H9 (cell line): ENCODE data around the gene YPEL3. TPM values are rescaled to one million over a fixed set of nuclear protein-coding genes. Genes with fewer than 3 reads are reported as not detected.

ENCODE experiments used
- DNase-seq: peaks from one replicate; pipeline ENCODE4 v3.0.0-alpha.2; 2017
- H2AFZ ChIP-seq: one replicate; pipeline ENCODE4 v1.6.1; 2013; ENCODE audit warnings: mild to moderate bottlenecking, low read length, control low read depth, moderate library complexity
- H2AK5ac ChIP-seq: 2 replicates; pipeline ENCODE4 v1.6.1; 2013; ENCODE audit warnings: low read length, control low read depth, mixed read lengths; ENCODE audit not compliant: insufficient read length
- H2BK120ac ChIP-seq: one replicate; pipeline ENCODE4 v1.6.1; 2013; ENCODE audit warnings: low read depth, mild to moderate bottlenecking, low read length, control low read depth, inconsistent platforms; ENCODE audit not compliant: poor library complexity, severe bottlenecking
- H2BK12ac ChIP-seq: 2 replicates; pipeline ENCODE4 v1.6.1; 2013; ENCODE audit warnings: low read length, control low read depth, mixed read lengths, low read depth; ENCODE audit not compliant: insufficient read length
- H2BK15ac ChIP-seq: 2 replicates; pipeline ENCODE4 v1.6.1; 2013; ENCODE audit warnings: low read depth, low read length, control low read depth
- H2BK20ac ChIP-seq: one replicate; pipeline ENCODE4 v1.6.1; 2013; ENCODE audit warnings: low read depth, mild to moderate bottlenecking, low read length, control low read depth, inconsistent platforms; ENCODE audit not compliant: poor library complexity, severe bottlenecking
- H2BK5ac ChIP-seq: 2 replicates; pipeline ENCODE4 v1.6.1; 2013; ENCODE audit warnings: low read length, control low read depth, mixed read lengths; ENCODE audit not compliant: insufficient read length
- H3K14ac ChIP-seq: 2 replicates; pipeline ENCODE4 v1.6.1; 2013; ENCODE audit warnings: low read length, control low read depth; ENCODE audit not compliant: insufficient read depth
- H3K18ac ChIP-seq: 2 replicates; pipeline ENCODE4 v1.6.1; 2013; ENCODE audit warnings: low read depth, mild to moderate bottlenecking, mixed read lengths, low read length, control low read depth; ENCODE audit not compliant: insufficient read length
- H3K23ac ChIP-seq: 2 replicates; pipeline ENCODE4 v1.6.1; 2013; ENCODE audit warnings: low read length, control low read depth, mixed read lengths, low read depth; ENCODE audit not compliant: insufficient read length
- H3K23me2 ChIP-seq: 2 replicates; pipeline ENCODE4 v1.6.1; 2013; ENCODE audit warnings: low read depth, mild to moderate bottlenecking, mixed read lengths, low read length, control low read depth; ENCODE audit not compliant: insufficient read length, poor library complexity, severe bottlenecking
- H3K27ac ChIP-seq: 2 replicates; pipeline ENCODE4 v1.5.1; 2013; ENCODE audit warnings: low read length, control low read depth, mixed read lengths, low read depth; ENCODE audit not compliant: insufficient read length
- H3K27me3 ChIP-seq: 2 replicates; pipeline ENCODE4 v1.6.1; 2013; ENCODE audit warnings: low read length, control low read depth, inconsistent platforms; ENCODE audit not compliant: insufficient read depth
- H3K4ac ChIP-seq: 2 replicates; pipeline ENCODE4 v1.6.1; 2013; ENCODE audit warnings: low read depth, mild to moderate bottlenecking, control low read depth, inconsistent platforms, low read length, moderate library complexity
- H3K4me1 ChIP-seq: 2 replicates; pipeline ENCODE4 v1.6.1; 2013; ENCODE audit warnings: low read length, control low read depth, inconsistent platforms; ENCODE audit not compliant: insufficient read depth
- H3K4me2 ChIP-seq: 2 replicates; pipeline ENCODE4 v1.6.1; 2013; ENCODE audit warnings: low read length, control low read depth, mixed read lengths; ENCODE audit not compliant: insufficient read length, insufficient read depth
- H3K56ac ChIP-seq: 2 replicates; pipeline ENCODE4 v1.6.1; 2013; ENCODE audit warnings: low read depth, mild to moderate bottlenecking, mixed read lengths, low read length, control low read depth; ENCODE audit not compliant: insufficient read length
- H3K79me1 ChIP-seq: 2 replicates; pipeline ENCODE4 v1.6.1; 2013; ENCODE audit warnings: low read depth, mild to moderate bottlenecking, moderate library complexity, low read length, control low read depth, inconsistent platforms; ENCODE audit not compliant: insufficient read depth, poor library complexity, severe bottlenecking
- H3K79me2 ChIP-seq: 2 replicates; pipeline ENCODE4 v1.6.1; 2013; ENCODE audit warnings: low read length, control low read depth, inconsistent platforms; ENCODE audit not compliant: insufficient read depth
- H3K9ac ChIP-seq: 2 replicates; pipeline ENCODE4 v1.6.1; 2013; ENCODE audit warnings: low read length, control low read depth, mixed read lengths; ENCODE audit not compliant: insufficient read length; ENCODE audit errors: extremely low read depth
- H3K9me3 ChIP-seq: one replicate; pipeline ENCODE4 v1.6.1; 2013; ENCODE audit warnings: low read depth, low read length, inconsistent platforms; ENCODE audit not compliant: control insufficient read depth
- H3T11ph ChIP-seq: one replicate; pipeline ENCODE4 v1.6.1; 2013; ENCODE audit warnings: mild to moderate bottlenecking, low read length, control low read depth, inconsistent platforms
- H4K20me1 ChIP-seq: one replicate; pipeline ENCODE4 v1.6.1; 2013; ENCODE audit not compliant: control insufficient read depth, insufficient read length, insufficient read depth
- H4K5ac ChIP-seq: 2 replicates; pipeline ENCODE4 v1.6.1; 2013; ENCODE audit warnings: low read depth, mild to moderate bottlenecking, mixed read lengths, low read length, control low read depth; ENCODE audit not compliant: insufficient read length
- H4K8ac ChIP-seq: replicated peaks from 2 replicates; pipeline ENCODE4 v1.6.1; 2013; ENCODE audit warnings: low read length, control low read depth, mixed read lengths, low read depth; ENCODE audit not compliant: insufficient read length
- H4K91ac ChIP-seq: 2 replicates; pipeline ENCODE4 v1.6.1; 2013; ENCODE audit warnings: low read depth, mild to moderate bottlenecking, moderate library complexity, mixed read lengths, low read length, control low read depth; ENCODE audit not compliant: insufficient read length
- H3K27ac Mint-ChIP-seq, 3 experiments: 2 replicates in 2 of 3; 3 replicates in 1 of 3; pipeline ENCODE4 v1.8.0; 2020 to 2021; ENCODE audit warnings: mixed read lengths in 3 of 3, mild to moderate bottlenecking in 1 of 3, moderate library complexity in 1 of 3
- H3K27me3 Mint-ChIP-seq: 2 replicates; pipeline ENCODE4 v1.8.0; 2021; ENCODE audit warnings: low read depth, mild to moderate bottlenecking, moderate library complexity, mixed read lengths
- H3K36me3 Mint-ChIP-seq, 3 experiments: 2 replicates in 2 of 3; 3 replicates in 1 of 3; pipeline ENCODE4 v1.8.0; 2020 to 2021; ENCODE audit warnings: low read depth in 3 of 3, mixed read lengths in 3 of 3; ENCODE audit not compliant: insufficient read depth in 1 of 3
- H3K4me1 Mint-ChIP-seq, 2 experiments: 2 replicates each; pipeline ENCODE4 v1.8.0; 2020; ENCODE audit warnings: mixed read lengths in 2 of 2
- H3K4me3 Mint-ChIP-seq, 2 experiments: 2 replicates in 1 of 2; 3 replicates in 1 of 2; pipeline ENCODE4 v1.8.0; 2020 to 2021; ENCODE audit warnings: mild to moderate bottlenecking in 2 of 2, mixed read lengths in 2 of 2, moderate library complexity in 1 of 2
- H3K9me3 Mint-ChIP-seq, 2 experiments: 2 replicates in 1 of 2; 3 replicates in 1 of 2; pipeline ENCODE4 v1.8.0; 2020; ENCODE audit warnings: mild to moderate bottlenecking in 2 of 2, mixed read lengths in 2 of 2, moderate library complexity in 1 of 2
- WGBS: extraction: QIAGEN DNeasy Blood & Tissue Kit; methylation state at CpG from one replicate; pipeline ENCODE4 v1.1.7; 2013; ENCODE audit warnings: missing lambda C conversion rate, low lambda C conversion rate, mixed read lengths; ENCODE audit not compliant: insufficient read length; ENCODE audit errors: extremely low coverage; 5-methylcytosine and 5-hydroxymethylcytosine counted together
- total RNA-seq: library from RNA; stranded (reverse); gene quantifications from 2 replicates; pipeline ENCODE4 v1.2.1, GENCODE V29; 2021
- TF ChIP-seq, protein P1 (sequence below): fragments of 200-600 bp; sonication (generic); conservative IDR thresholded peaks from 3 replicates; pipeline ENCODE4 v1.8.0; 2021; ENCODE audit warnings: antibody characterized with exemption, mild to moderate bottlenecking

YPEL3 gene
- total RNA-seq, 1 experiment from 2014 or later, result 27.5 TPM

DNA sequence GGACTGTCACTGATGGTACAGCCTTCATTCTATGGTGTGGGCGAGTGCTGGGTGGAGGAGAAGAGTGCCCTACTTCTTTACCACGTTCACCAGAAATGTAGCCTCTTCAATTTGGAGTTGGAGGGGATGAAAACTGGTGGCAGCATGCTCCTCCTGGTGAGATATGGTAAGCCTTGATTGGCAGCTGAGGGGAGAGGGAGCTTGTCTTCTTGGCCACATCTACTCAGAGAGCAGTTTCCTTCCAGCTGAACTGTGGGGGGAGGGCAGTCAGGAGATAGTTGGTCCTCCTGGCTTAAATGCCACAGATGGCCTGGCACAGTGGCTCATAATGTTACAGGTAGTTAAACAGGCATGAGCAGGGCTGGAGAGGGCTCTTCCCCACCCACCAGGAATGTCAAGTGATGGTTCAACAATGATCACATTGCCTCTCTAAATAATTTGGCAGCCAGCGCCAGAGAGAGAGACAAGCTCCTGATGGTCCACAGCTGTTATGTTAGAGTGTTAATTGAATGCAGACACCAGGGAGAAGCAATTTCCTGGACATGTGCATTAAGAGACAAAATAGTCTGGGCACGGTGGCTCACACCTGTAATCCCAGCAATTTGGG, 36.0 kb upstream of the YPEL3 start:
- H3K36me3 Mint-ChIP-seq, result peaks cover 0 to 1% (median 0%) of the 10 kb centered on the region in 3 experiments; a peak in 1 of 7 replicates
- Histone ChIP-seq H2BK20ac (no peak overlapping the region), H4K91ac (no peak overlapping the region), H3K23me2 (no peaks in the 10 kb centered on the region), H4K8ac (no peak overlapping the region), H3K79me2 (no peaks in the 10 kb centered on the region), H2BK15ac (no peak overlapping the region), H3K27ac (no peak overlapping the region), H3T11ph (no peak overlapping the region), H3K23ac (no peak overlapping the region), H2BK120ac (no peak overlapping the region), H3K9ac (no peak overlapping the region), H2AK5ac (no peak overlapping the region), H3K14ac (no peak overlapping the region), H4K5ac (no peak overlapping the region), H3K18ac (no peak overlapping the region), H4K20me1 (no peaks in the 10 kb centered on the region), H2BK5ac (no peak overlapping the region), H3K9me3 (no peaks in the 10 kb centered on the region), H3K4me2 (no peak overlapping the region), H3K79me1 (no peaks in the 10 kb centered on the region), H3K27me3 (no peaks in the 10 kb centered on the region), H3K56ac (no peak overlapping the region), H3K4me1 (no peaks in the 10 kb centered on the region), H2AFZ (no peak overlapping the region), H2BK12ac (no peak overlapping the region), H3K4ac (no peak overlapping the region)
- peaks cover 0 to 2% of the 10 kb centered on the region in 2 experiments; a peak in 1 of 5 replicates for H3K9me3 Mint-ChIP-seq
- TF ChIP-seq, protein P1, sequence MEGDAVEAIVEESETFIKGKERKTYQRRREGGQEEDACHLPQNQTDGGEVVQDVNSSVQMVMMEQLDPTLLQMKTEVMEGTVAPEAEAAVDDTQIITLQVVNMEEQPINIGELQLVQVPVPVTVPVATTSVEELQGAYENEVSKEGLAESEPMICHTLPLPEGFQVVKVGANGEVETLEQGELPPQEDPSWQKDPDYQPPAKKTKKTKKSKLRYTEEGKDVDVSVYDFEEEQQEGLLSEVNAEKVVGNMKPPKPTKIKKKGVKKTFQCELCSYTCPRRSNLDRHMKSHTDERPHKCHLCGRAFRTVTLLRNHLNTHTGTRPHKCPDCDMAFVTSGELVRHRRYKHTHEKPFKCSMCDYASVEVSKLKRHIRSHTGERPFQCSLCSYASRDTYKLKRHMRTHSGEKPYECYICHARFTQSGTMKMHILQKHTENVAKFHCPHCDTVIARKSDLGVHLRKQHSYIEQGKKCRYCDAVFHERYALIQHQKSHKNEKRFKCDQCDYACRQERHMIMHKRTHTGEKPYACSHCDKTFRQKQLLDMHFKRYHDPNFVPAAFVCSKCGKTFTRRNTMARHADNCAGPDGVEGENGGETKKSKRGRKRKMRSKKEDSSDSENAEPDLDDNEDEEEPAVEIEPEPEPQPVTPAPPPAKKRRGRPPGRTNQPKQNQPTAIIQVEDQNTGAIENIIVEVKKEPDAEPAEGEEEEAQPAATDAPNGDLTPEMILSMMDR, result no peak
- H3K27me3 Mint-ChIP-seq, result no peaks in the 10 kb centered on the region; the same call in 1 of the 2 replicates
- no peak overlapping the region for H3K4me3 Mint-ChIP-seq
- no peak for DNase-seq
- no CpG with 5 or more reads among the region's 4 CpGs for WGBS
- 0 out of 4 replicates have a peak, but pooled peaks cover 0 to 2% of the 10 kb centered on the region in 2 experiments for H3K4me1 Mint-ChIP-seq
- H3K27ac Mint-ChIP-seq, result peak overlapping the region in 1 of 3 experiments; percentile 48; a peak in 1 of 7 replicates
